ENCODE results near the gene SYNE1.
"Not testable (repeated sequence)": the region's sequence is repeated elsewhere in the genome, so short reads cannot be mapped to it uniquely, and the experiment has no call there.

SYNE1 gene, protein sequence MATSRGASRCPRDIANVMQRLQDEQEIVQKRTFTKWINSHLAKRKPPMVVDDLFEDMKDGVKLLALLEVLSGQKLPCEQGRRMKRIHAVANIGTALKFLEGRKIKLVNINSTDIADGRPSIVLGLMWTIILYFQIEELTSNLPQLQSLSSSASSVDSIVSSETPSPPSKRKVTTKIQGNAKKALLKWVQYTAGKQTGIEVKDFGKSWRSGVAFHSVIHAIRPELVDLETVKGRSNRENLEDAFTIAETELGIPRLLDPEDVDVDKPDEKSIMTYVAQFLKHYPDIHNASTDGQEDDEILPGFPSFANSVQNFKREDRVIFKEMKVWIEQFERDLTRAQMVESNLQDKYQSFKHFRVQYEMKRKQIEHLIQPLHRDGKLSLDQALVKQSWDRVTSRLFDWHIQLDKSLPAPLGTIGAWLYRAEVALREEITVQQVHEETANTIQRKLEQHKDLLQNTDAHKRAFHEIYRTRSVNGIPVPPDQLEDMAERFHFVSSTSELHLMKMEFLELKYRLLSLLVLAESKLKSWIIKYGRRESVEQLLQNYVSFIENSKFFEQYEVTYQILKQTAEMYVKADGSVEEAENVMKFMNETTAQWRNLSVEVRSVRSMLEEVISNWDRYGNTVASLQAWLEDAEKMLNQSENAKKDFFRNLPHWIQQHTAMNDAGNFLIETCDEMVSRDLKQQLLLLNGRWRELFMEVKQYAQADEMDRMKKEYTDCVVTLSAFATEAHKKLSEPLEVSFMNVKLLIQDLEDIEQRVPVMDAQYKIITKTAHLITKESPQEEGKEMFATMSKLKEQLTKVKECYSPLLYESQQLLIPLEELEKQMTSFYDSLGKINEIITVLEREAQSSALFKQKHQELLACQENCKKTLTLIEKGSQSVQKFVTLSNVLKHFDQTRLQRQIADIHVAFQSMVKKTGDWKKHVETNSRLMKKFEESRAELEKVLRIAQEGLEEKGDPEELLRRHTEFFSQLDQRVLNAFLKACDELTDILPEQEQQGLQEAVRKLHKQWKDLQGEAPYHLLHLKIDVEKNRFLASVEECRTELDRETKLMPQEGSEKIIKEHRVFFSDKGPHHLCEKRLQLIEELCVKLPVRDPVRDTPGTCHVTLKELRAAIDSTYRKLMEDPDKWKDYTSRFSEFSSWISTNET (N-terminal part only)

DNA sequence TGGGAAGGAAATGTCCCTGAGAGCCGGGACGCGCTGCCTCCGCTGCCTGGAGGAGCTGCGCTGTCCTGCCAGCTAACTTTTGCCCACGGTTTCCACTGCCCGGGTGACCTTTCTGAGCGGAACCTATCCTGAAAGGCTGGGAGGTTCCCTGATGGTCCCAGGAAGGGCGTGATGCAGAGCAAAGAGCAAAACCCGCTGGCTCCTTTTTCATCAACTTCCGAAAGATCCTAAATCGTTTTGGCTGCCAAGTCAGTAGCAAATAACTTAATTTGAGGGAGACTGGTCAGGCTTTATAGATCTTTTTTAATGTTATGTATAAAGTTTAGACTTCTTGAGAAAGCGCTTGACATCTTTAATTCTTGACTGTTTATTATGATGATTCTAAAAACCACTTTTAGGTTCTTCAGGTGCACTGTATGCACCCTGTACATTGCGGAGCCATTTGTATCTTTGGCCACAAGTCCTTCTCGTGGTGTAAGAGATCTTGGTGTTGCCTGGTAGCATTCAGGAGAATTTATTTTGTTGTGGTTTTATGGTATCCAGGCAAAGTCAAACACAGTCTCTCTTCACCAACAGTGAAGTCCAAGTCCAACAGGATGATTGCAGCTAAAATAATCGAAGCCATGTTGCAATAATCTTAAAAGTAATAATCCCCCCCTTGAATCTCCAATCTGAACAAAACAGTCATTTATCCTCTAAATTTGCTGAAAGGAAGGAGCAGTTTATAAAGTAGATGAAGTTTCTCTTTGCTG, at the start of gene SYNE1:
TSS of gene SYNE1 (minus strand) at position 67 of the 752 bp plus-strand sequence. CDS start 9,031 bp downstream, outside the sequence.
- no peak for DNase-seq

DNA sequence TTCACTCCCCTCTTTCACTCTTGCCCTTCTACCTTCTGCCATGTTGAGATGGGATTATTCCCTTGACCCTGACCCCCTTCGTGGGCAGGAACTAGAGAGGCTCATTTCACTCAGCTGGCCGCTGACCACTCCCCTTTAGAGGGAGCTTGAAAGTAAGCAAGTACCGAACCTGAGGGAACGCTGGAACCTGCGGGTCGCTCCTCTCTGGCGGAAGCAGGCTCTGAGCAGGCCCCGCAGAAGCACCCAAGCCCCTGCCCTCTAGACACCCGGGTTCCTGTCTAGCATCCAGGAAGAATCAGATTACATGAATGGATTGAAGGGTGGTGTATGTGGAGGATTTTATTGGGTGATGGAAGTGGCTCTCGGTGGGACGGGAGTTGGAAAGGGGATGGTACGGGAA, 48.7 kb upstream of the SYNE1 start:
- DNase-seq = no peak

DNA sequence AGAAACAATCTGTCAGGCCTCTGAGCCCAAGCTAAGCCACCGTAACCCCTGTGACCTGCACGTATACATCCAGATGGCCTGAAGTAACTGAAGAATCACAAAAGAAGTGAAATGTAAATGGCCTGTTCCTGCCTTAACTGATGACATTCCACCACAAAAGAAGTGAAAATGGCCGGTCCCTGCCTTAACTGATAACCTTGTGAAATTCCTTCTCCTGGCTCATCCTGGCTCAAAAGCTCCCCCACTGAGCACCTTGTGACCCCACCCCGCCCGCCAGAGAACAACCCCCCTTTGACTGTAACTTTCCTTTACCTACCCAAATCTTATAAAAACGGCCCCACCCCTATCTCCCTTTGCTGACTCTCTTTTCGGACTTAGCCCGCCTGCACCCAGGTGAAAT, 45.8 kb upstream of the SYNE1 start:
- not testable (repeated sequence) for DNase-seq

DNA sequence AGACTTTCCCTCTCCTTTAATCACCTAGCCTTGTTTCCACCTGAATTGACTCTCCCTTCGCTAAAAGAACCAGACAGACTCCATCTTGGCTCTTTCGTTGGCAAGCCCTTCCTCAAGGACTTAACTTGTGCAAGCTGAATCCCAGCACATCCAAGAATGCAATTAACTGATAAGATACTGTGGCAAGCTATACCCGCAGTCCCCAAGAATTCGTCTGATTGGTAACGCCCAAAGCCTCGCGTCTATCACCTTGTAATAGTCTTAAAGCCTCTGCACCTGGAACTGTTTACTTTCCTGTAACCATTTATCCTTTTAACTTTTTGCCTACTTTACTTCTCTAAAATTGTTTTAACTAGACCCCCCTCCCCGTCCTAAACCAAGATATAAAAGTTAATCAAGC, 45.0 kb upstream of the SYNE1 start:
- no peak for DNase-seq

DNA sequence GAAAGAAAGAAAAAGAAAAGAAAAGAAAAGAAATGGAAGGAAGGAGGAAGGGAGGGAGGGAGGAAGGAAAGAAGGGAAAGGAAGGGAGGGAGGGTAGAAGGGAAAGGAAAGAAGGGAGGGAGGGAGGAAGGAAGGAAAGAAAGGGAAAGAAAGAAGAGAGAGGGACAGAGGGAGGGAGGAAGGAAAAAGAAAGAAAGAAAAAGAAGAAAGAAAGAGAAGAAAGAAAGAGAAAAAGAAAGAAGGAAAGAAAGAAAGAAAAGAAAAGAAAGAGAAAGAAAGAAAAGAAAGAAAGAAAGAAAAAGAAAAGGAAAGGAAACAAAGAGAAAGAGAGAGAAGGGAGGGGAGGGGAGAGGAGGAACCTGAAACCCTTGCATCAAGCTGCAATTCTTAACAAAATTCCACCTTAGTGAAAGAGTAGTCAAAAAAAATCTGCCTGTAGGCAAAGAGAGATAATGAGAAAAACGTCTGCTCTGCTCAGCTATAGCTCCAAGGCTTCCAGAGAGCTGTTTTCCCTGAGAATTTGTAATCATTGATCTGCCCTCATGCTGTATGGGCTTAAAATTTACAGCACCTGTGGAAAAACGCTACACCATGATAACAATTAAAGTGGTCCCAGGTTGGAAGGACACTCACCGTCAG, 43.8 kb upstream of the SYNE1 start:
- no peak for DNase-seq

DNA sequence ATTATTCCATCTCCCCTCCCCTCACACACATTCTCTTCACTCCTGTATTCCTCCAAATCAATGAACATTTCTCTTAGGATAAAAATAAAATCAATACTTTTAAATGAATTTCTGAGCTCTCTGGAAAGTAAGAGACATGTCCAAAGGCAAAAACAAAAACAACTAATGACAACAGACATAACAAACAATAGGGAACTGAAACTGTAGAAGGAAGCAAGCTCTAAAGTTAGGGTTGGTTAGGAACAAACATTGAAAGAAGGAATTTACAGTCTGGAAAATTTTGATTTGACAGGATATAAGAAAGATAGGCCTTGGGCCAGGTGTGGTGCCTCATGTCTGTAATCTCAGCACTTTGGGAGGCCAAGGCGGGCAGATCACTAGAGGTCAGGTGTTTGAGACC, 43.0 kb upstream of the SYNE1 start:
- DNase-seq = no peak

DNA sequence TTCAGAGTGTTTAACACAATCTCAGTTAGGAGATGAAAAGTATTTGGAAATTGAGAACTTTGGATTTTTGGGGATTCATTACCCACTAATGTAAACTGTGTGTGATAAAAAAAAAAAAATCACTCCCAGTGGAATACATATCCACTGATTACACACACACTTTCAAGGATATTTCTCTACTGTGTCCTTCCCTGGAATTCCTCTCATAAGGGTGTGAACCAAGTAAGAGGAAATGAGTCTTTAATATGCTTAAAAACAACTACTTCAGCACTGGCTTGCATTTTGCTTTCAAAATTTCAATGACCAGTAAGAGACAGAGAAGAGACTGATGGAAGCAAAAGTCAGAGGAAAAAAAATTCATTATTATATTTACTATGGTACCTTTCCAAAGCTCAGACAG, 36.1 kb upstream of the SYNE1 start:
- DNase-seq = no peak

DNA sequence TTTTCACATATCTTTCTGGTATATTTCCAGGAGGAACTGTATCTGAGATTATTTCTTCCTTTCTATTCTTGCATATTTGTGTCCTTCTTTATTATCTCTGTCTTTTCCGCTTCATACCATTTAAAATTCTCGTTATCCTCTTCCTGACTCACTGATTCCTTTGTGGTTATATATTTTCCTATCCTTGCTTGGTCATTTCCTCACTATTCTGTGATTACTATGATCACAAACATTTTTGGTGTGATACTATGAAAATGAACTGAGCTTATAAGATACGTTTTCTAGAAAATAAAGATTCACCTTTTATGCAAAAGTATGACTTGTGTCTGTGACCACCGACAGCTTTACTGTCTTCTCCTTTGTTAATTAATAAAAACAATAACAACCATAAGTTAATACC, 34.0 kb upstream of the SYNE1 start:
- DNase-seq = no peak

DNA sequence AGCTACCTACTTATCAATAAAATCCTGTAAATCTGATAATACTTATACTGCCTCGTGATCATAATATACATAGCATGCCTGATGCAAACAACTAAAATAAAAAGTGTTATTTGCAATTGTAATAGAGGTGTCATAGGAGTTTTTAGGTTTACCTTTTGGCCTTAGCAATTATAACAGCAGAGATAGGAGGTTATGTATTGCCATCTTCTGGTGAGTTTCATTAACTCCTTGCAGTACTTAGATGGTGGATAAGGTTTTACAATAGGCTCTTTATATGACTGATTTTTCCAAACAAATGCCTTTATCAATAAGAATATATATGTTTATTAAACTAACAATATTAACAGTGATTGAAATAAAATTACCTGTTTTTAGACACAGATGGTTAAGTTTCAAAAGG, 32.7 kb upstream of the SYNE1 start:
- no peak for DNase-seq

DNA sequence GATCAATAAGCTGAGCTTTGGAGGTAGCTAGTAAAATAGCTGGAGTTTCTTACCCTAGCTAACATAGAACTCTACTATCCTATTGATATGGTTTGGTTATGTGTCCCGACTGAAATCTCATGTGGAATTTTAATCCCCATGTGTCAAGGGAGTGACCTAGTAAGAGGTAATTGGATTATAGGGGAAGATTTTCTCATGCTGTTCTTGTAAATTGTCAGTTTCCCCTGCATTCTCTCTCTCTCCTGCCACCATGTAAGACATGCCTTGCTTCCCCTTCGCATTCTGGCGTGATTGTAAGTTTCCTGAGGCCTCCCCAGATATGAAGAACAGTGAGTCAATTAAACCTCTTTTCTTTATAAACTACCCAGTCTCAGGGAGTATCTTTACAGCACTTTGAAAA, 24.6 kb upstream of the SYNE1 start:
- no peak for DNase-seq

DNA sequence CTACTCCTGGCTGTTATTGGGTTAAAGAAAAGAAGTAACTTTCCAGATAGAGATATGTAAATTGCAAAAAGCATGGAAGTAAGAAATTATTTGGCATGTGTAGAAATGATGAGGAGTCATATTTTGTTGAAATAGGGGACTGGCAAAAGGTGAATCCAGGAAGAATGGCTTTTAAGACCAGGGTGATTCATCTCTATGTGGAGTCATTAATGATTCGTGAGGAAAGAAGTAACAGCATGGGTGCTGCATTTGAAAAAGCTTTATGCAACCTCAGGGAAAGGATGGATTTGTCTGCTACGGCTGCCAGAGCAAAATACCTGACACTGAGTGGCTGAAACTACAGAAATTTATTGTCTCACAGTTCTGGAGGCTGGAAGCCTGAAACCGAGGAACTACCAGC, 14.8 kb upstream of the SYNE1 start:
- no peak for DNase-seq

DNA sequence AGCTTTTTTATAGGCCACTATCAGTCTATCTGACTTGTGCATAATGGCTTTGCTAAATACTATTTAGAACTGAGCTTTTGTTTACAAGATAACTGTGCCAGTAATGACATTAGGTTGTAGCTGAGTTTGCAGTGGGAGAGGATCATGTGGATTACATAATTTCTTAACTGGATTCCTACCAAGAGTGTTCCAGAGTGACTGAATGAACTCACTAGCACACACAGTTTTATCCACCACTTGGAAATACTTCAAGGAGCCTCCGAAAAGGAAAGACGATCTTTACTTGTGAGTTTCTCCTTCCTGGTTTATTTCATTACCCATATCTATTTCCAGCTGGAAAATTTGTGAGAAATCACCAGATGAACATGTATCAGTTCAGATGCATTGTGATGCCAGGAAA, 10.9 kb upstream of the SYNE1 start:
- DNase-seq = no peak

DNA sequence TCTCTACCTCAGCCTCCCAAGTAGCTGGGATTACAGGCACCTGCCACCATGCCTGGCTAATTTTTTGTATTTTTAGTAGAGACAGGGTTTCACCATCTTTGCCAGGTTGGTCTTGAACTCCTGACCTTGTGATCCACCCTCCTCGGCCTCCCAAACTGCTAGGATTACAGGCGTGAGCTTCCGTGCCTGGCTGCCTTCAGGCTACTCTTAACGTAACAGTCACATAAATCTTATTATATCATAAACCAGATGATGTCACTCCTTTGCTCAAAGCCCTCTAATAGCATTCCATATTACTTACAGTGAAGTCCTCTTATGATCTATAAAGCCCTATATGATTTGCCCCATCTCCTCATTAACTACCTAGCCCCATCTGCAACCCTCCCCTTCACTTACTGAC, 9.6 kb upstream of the SYNE1 start:
- DNase-seq = not testable (repeated sequence)

DNA sequence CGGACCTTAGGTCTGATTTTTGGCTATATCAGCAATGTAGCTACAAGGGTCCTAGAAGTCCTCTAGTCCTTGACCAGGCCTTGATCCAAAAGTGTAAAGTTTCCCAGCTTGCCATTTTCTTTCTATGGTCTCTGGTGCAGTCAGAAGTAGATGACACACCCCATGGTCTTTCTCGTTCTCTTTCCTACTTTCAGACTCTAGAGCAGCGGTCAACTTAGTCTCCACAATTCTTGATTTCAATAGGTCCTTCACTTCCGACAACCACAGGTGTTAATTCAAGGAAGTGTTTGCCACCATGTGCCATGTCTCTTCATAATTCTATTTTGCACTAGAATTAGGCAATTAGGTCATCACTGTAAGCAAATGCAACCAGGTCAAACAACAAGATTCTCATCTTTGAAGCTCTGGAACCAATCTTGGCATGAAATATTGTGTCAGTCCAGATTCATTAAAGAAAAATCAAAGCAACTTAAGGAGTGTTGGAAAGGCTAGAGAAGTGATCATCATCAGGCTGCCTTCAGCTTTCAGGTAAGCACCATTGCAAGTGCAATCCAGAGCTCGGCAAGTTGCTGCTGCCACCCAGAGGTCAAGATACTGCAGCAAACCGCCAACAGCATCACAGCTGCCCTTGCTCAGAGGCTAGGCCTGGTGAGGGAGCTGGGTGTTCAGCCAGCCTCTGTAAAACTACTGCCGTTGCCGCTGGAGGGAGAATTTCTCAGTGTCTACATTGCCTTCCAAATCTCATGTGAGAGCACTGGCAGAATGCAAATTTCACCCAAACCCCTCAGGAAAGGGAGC, 5.6 kb upstream of the SYNE1 start:
- DNase-seq = no peak

DNA sequence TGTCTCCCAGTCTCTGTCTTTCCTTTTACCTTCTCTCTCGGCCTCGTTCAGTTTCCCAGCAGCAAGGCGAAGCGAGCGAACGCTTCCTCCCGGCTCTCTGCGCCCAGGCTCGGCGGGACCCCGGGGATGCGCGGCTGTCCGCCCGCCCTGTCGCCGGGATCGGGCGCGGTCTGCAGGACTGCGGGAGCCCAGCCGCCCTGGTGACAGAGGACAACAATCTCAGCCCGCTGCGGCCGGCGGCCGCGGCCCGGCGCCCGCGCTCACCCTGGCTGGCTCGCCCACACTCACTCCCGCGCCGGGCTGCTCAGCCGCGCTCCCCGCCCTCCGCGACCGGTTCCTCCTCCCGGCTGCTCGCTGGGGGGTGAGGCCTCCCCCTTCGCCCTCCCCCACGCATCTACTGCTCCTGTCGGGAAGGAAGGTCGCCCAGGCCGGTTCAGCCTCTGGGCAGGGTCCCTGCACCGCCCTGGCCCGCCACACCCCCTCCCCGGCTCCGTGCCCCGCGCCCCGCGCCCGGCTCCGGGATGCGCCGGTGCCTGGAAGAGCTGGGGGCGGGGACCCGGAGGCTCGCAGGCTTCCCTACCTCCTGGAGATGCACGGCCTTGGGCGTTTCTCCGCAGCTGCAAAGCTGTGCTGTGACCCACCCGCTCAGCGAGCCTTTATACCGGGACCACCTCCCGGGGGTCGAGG, 410 bp downstream of the SYNE1 start:
- DNase-seq = no peak

DNA sequence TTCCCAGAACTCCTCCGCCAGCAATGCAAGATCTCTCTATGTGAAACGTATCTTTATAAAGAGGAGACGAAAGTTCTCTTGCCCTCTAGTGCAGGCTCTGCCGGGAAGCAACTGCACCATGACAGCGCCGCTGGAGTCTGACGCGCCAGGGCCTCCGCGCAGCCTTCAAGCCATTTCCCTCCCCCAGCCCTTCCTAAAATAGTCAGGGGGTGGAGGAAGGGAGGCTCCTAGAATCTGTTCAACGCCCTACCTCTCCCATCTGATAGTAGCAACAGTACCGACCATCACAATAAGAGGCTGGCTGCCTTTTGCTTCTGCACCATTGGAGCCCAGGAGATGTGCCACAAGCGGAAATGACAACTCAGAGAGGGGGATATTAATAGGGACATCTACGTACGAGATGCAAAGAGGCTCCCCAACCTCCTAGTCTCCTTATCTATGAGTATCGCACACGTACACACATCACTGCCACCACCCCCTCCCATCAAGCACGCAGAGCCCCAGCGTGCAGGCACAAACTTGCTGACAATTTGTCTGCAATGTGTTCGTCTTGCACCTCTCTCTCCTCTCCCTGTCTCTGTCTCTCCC, 1.0 kb downstream of the SYNE1 start:
- DNase-seq = no peak

DNA sequence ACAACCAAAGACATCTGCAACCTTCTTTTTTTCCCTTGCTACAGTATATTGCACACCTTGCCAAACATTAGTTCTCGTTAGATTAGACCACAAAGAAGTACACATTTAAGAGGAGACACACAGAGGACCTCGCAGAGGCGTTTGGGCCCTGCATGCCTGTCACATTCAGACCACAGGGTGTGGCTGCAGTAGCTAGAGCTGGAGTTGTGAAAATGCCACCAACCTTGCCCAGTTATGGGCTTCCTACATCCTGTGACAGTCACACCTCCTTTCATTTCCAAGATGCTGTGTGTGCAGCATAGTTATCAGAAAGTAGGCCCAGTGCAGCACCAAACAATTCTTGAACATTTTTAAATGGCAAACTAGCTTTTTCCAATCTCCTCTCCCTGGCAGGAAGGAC, 2.4 kb downstream of the SYNE1 start:
- DNase-seq = no peak

DNA sequence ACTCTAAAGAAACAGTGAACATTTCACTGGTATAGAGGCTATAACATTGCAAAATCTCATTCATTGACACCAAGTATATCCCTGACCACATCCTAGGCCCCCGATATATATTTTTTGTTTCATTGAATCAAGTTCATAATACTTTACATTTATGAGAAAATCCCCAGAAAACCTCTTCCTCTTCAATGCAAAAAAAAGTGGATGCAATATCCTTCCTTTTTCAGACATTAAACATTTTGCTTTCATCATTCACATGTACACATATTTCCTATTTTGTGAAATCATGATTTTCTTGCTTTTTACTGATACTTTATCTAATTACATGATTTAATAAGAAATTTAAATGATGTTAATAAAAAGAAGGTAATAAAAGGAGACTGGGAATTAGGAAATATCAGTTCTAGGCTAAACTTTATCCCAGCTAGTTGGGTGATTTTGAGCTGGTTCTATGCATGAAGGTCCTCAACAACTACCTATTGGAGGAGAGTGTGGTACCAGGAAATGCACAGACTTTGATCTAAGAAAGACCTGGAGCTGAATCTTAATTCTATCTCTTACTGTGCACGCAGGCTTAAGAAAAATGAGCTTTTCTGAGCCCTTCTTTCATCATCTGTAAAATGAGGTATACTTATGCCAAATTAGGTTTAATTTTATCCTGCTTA, 4.9 kb downstream of the SYNE1 start:
- no peak for DNase-seq

DNA sequence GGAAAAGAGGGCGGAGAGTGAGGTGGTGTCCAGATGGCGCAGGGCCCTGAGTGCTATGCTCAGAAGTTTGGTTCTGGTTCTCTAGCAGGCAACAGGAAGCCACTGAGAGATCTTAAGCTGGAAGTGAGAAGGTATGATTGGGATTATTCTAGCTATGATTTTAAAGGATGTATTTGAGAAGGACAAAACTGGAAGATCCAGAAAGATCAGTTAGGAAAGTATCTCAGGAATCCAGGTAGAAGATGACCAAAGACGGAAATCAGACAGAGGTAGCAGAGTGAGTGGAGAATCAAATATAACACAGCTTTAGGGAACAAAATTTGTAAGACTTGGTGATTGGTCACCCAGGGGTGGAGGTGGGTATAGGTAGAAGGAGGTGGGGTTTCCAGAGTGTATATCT, 5.8 kb downstream of the SYNE1 start:
- DNase-seq = no peak

DNA sequence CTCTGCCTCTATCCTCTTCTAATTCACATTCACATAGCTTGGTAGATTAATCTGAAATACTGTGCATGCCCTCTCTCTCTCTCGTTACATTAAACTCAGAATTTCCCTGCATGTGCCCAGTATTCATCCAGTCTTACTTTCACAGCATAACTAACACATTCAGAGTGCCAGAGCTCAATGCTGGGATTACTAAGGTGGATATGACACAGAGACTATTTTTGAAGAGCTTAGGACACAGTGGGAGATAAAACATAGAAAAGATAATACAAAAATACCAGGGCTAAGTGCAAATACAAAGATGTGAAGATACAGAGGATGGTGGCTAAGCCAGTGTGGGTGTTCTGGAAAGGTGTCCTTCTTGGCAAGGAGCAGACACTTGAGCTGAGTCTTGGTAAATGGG, 6.3 kb downstream of the SYNE1 start:
- no peak for DNase-seq

Measured in NCI-H1092 (cell line).